ENCODE data around the gene SENP3.

SENP3 gene

GRCh38 chr17:7579834-7580603 lies 18.3 kb downstream of the SENP3 start:
- H3K27me3 ChIP-seq (ENCODE audit: insufficient read depth, low read depth, severe bottlenecking): no peaks in the 10 kb centered on the region
- H3K36me3 ChIP-seq: peaks cover 62% of the 10 kb centered on the region
- DNase-seq: no peak
- H3K9me3 ChIP-seq (ENCODE audit: severe bottlenecking): peaks cover 5% of the 10 kb centered on the region
- TF ChIP-seq CTCF (IDR thresholded peaks at IDR 0.05; ENCODE audit: low read depth, low read length): no peak
- peak overlapping the region; percentile 45; the same call in 1 of the 2 replicates for H3K27ac ChIP-seq
- H3K4me3 ChIP-seq (ENCODE audit: low read depth, low read length): no peak overlapping the region

DNA sequence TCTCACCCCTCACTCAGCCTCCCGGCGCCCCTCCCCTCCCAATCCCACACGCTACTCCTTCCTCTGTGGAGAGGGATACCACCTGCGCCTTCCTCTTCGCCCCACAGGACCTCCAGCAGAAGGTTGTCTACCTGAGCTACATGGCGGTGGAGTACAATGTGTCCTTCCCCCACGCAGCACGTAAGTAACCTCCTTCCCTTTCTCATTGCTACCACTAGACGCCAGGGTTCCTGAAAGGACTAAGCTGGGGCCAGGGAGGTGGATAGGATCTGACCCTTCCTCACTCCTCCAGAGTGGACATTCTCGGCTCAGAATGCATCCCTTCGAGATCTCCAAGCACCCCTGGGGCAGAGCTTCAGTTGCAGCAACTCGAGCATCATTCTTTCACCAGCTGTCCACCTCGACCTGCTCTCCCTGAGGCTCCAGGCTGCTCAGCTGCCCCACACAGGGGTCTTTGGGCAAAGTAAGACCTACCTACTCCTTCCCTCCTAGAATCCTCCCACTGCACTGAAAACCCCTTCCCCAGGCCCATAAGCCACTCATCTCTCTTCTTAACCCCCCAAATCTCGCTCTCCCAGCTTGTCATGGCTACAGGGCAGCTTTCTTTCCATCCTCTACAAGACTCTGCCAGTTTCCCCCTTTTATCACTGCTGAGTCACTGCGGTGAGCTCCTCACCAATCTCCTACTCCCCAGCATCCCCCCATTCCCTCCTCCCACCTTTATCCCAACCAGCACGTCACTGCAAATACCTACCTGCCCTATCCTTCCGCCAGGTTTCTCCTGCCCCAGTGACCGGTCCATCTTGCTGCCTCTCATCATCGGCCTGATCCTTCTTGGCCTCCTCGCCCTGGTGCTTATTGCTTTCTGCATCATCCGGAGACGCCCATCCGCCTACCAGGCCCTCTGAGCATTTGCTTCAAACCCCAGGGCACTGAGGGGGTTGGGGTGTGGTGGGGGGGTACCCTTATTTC lies 19.2 kb downstream of the SENP3 start:
- DNase-seq: peak; percentile 3
- Histone ChIP-seq H3K4me3 (ENCODE audit: low read depth, low read length) (no peak overlapping the region), H3K9me3 (ENCODE audit: severe bottlenecking) (peaks cover 5% of the 10 kb centered on the region), H3K36me3 (peaks cover 53% of the 10 kb centered on the region), H3K27me3 (ENCODE audit: insufficient read depth, low read depth, severe bottlenecking) (no peaks in the 10 kb centered on the region), H3K27ac (no peak overlapping the region)
- TF ChIP-seq CTCF (IDR thresholded peaks at IDR 0.05; ENCODE audit: low read depth, low read length): no peak

DNA sequence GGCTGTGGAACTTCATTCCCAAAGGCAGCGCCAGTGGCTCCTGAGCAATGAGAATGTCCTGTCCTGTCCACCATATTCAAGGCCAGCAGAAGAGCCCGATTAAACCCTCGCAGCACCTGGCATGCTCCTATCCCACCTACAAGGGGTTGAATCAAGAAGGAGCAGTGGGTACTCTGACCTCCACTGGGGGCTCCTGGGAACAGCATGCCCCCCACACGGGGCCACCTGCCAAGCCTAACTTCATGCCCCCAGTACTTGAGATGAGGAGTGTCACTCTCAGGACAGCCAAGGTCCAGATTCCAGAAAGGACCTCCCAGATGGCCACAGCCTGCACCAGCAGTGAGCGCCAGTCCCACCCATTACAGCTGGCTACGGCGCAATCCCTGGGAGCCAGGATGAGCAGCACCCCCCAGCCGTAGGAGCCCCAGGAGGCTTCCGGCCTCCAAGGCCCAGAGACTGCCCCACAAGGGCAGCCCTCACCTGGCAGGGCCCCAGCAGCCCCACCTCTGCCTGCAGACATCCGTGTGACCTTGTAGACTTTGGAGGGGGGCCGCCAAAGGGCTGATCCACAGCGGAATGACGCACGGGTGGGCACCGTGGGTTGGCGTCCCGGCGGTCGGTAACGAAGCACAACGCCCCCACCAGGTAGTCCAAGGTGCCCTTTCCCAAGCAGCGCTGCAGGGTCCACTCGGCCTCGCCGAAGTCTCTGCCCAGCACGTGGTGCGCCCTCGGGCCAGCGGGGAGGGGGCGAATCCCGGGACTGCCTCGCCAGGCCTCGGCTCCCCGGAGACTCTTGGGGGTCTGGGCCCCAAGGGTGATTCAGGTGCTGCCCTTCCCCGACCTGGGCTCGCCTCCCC lies 20.9 kb downstream of the SENP3 start:
- peak; percentile 4 for DNase-seq
- Histone ChIP-seq H3K27ac (peak overlapping the region; percentile 97), H3K4me3 (ENCODE audit: low read depth, low read length) (no peak overlapping the region), H3K9me3 (ENCODE audit: severe bottlenecking) (peaks cover 5% of the 10 kb centered on the region), H3K27me3 (ENCODE audit: insufficient read depth, low read depth, severe bottlenecking) (no peaks in the 10 kb centered on the region), H3K36me3 (peaks cover 47% of the 10 kb centered on the region)
- no peak for TF ChIP-seq CTCF (IDR thresholded peaks at IDR 0.05; ENCODE audit: low read depth, low read length)

- no peak for TF ChIP-seq CTCF (IDR thresholded peaks at IDR 0.05; ENCODE audit: low read depth, low read length)
- Histone ChIP-seq H3K27me3 (ENCODE audit: insufficient read depth, low read depth, severe bottlenecking) (no peaks in the 10 kb centered on the region), H3K9me3 (ENCODE audit: severe bottlenecking) (peaks cover 5% of the 10 kb centered on the region), H3K36me3 (peaks cover 48% of the 10 kb centered on the region), H3K4me3 (ENCODE audit: low read depth, low read length) (peak within 1 kb of the TSS; percentile 53), H3K27ac (peak within 1 kb of the TSS; percentile 97)
- peak; percentile 97 for DNase-seq
Observed at GRCh38 chr17:7583253-7584109, 21.8 kb downstream of the SENP3 start, which contains the start of gene MPDU1. TSS of gene MPDU1 (plus strand) at chr17:7583852. CDS start at chr17:7583863, 11 bp downstream.

Data from WERI-Rb-1 (cell line).